ENCODE results near the gene SULT1B1. TPM values are rescaled to one million over a fixed set of nuclear protein-coding genes. Genes with fewer than 3 reads are reported as not detected.

Gene SULT1B1
- total RNA-seq, 1 experiment from 2014 or later, result not detected

DNA sequence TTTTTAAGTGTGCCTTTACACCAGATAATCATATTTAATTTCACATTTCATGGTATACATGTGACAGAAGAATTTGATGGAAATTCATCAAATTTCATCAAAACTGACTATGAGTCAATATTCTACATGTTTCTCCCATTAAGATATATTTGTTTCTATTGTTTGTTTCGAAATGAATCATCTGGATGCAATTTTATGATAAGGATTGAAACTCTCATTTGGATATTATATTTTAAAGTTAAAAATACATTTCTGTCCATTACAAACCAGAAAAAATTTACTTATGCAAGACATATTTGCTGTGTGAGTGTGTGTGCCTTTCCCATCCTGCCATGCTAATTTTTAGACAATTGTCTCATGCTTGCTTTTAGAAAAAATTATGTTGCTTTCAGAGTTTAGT, 52.2 kb downstream of the SULT1B1 start:
- Histone ChIP-seq H4K5ac (ENCODE audit: insufficient read length, low read depth, low read length) (no peak overlapping the region), H2BK20ac (ENCODE audit: low read depth, low read length, poor library complexity, severe bottlenecking) (no peak overlapping the region), H3K27me3 (ENCODE audit: insufficient read depth, low read length) (no peaks in the 10 kb centered on the region), H4K91ac (ENCODE audit: insufficient read length, low read depth, low read length) (no peak overlapping the region), H2AFZ (ENCODE audit: low read length) (no peak overlapping the region), H3K4me2 (ENCODE audit: insufficient read depth, insufficient read length, low read length) (no peak overlapping the region), H3K23me2 (ENCODE audit: insufficient read length, low read depth, low read length, poor library complexity, severe bottlenecking) (no peaks in the 10 kb centered on the region), H3K18ac (ENCODE audit: insufficient read length, low read depth, low read length) (no peak overlapping the region), H2BK120ac (ENCODE audit: low read depth, low read length, poor library complexity, severe bottlenecking) (no peak overlapping the region), H3K4me1 (ENCODE audit: insufficient read depth, low read length) (no peaks in the 10 kb centered on the region), H3K79me1 (ENCODE audit: insufficient read depth, low read depth, low read length, poor library complexity, severe bottlenecking) (no peaks in the 10 kb centered on the region), H3K79me2 (ENCODE audit: insufficient read depth, low read length) (no peaks in the 10 kb centered on the region), H4K8ac (replicated peaks; ENCODE audit: insufficient read length, low read depth, low read length) (no peak overlapping the region), H3K56ac (ENCODE audit: insufficient read length, low read depth, low read length) (no peak overlapping the region), H3K9ac (ENCODE audit: extremely low read depth, insufficient read length, low read length) (no peak overlapping the region), H3K27ac (ENCODE audit: insufficient read length, low read depth, low read length) (no peak overlapping the region), H4K20me1 (ENCODE audit: control insufficient read depth, insufficient read depth, insufficient read length) (no peaks in the 10 kb centered on the region), H2BK5ac (ENCODE audit: insufficient read length, low read length) (no peak overlapping the region), H3K4ac (ENCODE audit: low read depth, low read length) (no peak overlapping the region), H3K23ac (ENCODE audit: insufficient read length, low read depth, low read length) (no peak overlapping the region), H3K14ac (ENCODE audit: insufficient read depth, low read length) (no peak overlapping the region), H3K9me3 (ENCODE audit: control insufficient read depth, low read depth, low read length) (no peaks in the 10 kb centered on the region), H3T11ph (ENCODE audit: low read length) (no peak overlapping the region), H2AK5ac (ENCODE audit: insufficient read length, low read length) (no peak overlapping the region), H2BK12ac (ENCODE audit: insufficient read length, low read depth, low read length) (no peak overlapping the region), H2BK15ac (ENCODE audit: low read depth, low read length) (no peak overlapping the region)
- TF ChIP-seq, protein P1, sequence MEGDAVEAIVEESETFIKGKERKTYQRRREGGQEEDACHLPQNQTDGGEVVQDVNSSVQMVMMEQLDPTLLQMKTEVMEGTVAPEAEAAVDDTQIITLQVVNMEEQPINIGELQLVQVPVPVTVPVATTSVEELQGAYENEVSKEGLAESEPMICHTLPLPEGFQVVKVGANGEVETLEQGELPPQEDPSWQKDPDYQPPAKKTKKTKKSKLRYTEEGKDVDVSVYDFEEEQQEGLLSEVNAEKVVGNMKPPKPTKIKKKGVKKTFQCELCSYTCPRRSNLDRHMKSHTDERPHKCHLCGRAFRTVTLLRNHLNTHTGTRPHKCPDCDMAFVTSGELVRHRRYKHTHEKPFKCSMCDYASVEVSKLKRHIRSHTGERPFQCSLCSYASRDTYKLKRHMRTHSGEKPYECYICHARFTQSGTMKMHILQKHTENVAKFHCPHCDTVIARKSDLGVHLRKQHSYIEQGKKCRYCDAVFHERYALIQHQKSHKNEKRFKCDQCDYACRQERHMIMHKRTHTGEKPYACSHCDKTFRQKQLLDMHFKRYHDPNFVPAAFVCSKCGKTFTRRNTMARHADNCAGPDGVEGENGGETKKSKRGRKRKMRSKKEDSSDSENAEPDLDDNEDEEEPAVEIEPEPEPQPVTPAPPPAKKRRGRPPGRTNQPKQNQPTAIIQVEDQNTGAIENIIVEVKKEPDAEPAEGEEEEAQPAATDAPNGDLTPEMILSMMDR (conservative IDR thresholded peaks at IDR 0.05), result no peak
- H3K36me3 Mint-ChIP-seq (ENCODE audit: insufficient read depth in 1 of 3, low read depth in 3 of 3), result peaks cover 0 to 8% (median 7%) of the 10 kb centered on the region in 3 experiments
- WGBS (ENCODE audit: extremely low coverage, insufficient read length, low lambda C conversion rate), result no CpG with 5 or more reads among the region's 1 CpG
- H3K4me3 Mint-ChIP-seq, result no peak overlapping the region
- peaks cover 19 to 23% of the 10 kb centered on the region in 2 experiments for H3K9me3 Mint-ChIP-seq
- DNase-seq, result no peak
- no peaks in the 10 kb centered on the region for H3K4me1 Mint-ChIP-seq
- H3K27ac Mint-ChIP-seq, result no peak overlapping the region
- no peaks in the 10 kb centered on the region for H3K27me3 Mint-ChIP-seq (ENCODE audit: low read depth)

Measured in H9 (cell line).